Stimulated activated CD4-positive, alpha-beta T cell treated with anti-CD3 and anti-CD28 coated beads, Interleukin-2, amount 100 ng/mL, for 24 hours (primary cell): ENCODE results near the gene GAA.

Experiments used
- DNase-seq, 2 donors: peaks; one replicate each; pipeline ENCODE4 v3.0.0-alpha.2; 2020

Gene GAA

DNA sequence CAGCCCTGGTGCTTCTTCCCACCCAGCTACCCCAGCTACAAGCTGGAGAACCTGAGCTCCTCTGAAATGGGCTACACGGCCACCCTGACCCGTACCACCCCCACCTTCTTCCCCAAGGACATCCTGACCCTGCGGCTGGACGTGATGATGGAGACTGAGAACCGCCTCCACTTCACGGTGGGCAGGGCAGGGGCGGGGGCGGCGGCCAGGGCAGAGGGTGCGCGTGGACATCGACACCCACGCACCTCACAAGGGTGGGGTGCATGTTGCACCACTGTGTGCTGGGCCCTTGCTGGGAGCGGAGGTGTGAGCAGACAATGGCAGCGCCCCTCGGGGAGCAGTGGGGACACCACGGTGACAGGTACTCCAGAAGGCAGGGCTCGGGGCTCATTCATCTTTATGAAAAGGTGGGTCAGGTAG is 3.6 kb downstream of the GAA start:
- DNase-seq: no peak

DNA sequence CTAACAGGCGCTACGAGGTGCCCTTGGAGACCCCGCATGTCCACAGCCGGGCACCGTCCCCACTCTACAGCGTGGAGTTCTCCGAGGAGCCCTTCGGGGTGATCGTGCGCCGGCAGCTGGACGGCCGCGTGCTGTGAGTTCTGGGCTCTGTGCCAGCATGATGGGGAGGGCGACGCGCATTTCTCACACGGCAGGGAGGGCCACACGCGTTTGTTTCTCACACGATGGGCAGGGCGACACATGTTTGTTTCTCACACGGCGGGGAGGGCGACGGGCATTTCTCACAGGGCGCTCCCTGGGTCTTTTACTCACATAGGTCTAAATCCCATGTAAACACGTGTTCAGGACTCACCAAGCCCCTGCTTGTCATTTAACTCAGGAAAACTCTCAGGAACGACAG is 4.4 kb downstream of the GAA start:
- no peak for DNase-seq

DNA sequence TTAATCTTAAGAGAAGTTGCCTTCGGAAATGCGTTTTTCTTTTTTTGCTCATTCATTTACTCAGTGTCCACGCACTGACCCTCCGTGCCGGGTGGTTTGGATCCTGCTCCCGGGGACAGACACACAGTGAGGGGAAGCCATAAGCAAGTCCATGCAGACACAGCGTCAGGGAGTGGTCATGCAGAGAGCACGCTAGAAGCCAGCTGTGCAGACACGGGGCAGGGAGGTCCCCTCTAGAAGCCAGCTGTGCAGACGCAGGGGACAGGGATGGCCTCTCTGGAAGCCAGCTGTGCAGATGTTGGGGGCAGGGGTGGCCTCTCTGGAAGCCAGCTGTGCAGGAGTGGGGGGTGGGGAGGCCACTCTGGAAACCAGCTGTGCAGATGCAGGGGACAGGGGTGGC is 4.8 kb downstream of the GAA start:
- no peak for DNase-seq

DNA sequence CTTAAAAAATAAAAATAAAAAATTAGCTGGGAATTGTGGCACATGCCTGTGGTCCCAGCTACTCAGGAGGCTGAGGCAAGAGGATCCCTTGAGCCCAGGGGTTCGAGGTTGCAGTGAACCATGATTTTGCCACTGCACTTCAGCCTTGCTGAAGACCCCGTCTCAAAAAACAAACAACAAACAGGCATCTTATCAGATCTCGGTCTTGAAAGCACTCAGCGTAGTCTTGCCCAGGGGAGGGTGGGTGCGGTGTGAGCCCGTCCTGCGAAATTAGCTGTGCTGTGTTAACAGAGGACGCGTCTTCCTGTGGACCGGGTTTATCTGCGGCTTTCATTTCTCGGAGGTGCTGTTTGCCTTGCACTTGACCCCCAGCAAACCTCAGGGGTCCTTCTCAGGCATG is 5.4 kb downstream of the GAA start:
- DNase-seq: no peak

DNA sequence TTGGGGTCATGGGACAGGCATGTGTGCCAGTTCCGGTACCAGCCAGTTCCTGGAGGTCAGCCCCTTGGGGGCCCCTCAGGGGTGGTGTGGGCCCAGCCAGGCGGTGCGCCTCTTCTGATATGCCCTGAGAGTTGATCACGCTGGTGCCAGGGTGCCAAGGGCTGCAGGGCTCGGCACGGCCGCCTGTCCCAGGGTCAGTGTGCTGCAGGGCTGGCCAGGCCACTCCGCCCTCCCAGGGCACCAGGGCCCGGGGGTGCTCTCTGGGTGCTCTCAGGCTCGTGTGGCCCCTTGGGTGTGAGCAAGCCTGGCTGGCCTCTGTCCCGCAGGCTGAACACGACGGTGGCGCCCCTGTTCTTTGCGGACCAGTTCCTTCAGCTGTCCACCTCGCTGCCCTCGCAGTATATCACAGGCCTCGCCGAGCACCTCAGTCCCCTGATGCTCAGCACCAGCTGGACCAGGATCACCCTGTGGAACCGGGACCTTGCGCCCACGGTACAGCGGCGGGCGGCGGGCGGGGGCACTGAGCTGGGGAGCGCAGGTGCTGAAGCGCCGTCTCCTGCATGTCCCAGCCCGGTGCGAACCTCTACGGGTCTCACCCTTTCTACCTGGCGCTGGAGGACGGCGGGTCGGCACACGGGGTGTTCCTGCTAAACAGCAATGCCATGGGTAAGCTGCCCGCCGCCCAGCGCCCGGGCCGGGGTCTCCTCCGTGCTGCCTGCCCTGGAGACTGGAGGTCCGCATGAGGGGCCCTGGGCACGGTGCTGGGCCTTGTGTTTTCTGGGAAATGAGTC is 6.0 kb downstream of the GAA start:
- DNase-seq: no peak

DNA sequence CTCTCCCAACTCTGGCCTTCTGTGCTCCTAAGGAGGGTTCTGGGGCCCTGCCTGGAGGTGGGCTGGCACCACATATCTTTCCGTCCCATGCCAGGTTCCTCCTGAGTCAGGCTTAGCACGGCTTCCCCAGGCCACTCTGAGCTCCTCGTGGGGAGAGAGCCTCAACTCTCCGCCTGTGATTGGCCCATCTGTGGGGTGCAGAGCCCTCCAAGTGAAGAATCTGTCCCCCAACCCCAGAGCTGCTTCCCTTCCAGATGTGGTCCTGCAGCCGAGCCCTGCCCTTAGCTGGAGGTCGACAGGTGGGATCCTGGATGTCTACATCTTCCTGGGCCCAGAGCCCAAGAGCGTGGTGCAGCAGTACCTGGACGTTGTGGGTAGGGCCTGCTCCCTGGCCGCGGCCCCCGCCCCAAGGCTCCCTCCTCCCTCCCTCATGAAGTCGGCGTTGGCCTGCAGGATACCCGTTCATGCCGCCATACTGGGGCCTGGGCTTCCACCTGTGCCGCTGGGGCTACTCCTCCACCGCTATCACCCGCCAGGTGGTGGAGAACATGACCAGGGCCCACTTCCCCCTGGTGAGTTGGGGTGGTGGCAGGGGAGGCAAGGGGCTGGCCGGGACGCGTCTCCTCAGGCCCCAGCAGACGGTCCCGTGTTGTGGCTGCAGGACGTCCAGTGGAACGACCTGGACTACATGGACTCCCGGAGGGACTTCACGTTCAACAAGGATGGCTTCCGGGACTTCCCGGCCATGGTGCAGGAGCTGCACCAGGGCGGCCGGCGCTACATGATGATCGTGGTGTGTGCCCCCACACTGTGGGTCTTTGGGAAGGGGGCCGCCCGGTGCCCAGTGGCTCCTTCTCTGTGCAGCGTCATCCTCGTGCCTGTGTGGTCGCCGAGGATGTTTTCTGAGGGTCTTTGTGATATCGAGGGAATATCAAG is 6.9 kb downstream of the GAA start:
- no peak for DNase-seq

DNA sequence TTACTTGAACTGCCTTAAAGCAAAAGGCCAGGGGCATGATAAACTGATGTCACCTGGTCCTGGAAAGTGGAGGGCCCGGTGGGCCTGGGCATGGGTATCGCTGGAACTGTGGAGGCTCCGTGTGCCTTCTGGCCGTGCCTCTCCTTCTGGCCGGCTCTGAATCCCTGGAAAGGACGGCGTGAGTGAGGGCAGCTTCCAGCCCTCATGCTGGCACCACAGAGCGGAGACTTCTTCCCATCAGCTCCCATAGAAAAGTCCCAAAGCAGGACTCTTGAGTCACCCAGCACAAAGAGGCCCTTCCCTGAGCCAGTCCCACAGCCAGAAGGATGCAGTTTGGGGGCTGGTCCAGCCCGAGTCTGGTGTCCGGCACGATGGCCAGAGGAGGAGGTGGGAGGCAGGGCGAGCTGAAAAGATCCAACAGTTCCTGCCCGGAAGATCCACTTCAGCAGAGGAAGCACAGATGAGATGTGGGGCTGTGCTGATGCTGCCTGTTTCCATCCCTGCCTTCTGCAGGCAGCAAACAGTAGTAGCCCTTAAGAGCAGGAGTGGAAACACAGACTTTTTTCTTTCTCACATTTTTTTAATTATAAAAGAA is 7.8 kb downstream of the GAA start:
- no peak for DNase-seq

DNA sequence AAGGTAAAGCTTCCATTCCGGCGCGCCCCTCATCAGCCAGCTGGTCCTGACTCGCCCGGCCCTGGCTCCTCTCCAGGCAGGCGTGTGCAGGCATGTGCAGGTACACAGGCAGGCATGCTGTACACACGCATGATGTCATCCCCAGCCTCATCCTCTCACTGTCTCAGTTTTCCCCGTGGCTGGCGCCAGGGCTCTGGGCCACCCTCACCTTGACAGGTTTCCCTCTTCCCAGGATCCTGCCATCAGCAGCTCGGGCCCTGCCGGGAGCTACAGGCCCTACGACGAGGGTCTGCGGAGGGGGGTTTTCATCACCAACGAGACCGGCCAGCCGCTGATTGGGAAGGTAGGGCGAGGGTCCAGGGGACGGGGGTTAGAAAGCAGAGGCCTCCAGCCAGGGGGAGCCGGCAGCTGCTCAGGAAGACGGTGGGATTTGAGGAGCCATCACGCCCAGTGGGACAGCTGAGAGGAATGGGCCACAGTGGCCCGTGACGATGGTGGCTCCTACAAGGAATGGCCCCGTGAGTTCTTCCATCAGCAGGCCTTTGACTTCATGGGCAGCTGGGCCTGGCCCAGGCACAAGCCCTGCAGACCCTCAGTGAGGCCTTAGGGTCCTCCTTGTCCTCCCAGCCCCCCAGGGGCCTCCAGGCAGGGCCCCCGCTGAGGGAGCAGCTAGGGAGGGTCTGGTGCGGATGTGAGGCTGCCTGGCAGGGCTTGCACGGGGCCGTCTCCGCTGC is 8.5 kb downstream of the GAA start:
- no peak for DNase-seq

DNA sequence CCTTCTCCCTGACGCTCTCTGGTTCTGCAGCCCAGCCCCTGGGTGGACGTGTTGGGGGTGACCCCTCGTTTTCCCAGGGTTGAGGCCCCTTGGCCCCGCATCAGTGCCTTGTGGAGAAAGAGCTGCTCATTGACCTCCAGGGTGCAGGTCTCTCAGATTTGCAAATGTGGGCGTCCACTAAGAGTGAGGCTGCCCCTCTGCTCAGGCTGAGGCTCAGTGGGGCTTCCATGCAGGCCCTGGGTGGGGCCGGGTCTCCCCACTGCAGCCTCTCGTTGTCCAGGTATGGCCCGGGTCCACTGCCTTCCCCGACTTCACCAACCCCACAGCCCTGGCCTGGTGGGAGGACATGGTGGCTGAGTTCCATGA is 9.0 kb downstream of the GAA start:
- no peak for DNase-seq

DNA sequence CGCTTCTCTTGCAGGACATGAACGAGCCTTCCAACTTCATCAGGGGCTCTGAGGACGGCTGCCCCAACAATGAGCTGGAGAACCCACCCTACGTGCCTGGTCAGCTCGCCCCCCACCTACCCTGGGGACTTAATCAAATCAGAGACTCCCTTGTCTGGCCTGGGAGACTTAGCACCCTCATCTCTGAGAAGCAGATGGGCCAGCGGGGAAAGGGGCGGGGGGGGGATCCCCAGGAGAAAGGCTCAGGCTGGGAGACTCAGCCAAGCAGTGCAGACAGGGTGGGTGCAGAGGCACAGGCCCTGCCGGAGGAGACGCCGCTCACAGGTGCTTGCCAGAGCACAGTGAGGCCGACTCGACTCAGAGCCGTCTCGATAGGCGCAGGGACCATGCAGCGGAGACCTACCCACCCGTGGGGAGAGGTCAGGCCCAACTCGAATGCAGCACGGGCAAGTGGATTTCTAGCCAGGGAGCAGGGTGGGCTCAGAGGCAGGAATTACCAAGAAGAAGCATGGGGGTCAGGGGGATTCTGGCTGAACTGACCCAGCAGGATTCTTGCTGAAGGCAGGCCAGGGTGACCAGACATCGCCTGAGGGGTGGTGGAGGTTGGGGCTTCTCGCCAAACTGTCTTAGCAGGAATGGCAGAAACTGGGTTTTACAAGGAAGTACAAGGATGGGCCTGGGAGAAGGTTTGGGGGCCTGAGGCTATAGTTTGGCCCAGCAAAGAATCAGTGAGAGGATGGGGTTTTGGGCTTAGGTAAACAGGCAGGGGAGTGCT is 9.7 kb downstream of the GAA start:
- DNase-seq: no peak

DNA sequence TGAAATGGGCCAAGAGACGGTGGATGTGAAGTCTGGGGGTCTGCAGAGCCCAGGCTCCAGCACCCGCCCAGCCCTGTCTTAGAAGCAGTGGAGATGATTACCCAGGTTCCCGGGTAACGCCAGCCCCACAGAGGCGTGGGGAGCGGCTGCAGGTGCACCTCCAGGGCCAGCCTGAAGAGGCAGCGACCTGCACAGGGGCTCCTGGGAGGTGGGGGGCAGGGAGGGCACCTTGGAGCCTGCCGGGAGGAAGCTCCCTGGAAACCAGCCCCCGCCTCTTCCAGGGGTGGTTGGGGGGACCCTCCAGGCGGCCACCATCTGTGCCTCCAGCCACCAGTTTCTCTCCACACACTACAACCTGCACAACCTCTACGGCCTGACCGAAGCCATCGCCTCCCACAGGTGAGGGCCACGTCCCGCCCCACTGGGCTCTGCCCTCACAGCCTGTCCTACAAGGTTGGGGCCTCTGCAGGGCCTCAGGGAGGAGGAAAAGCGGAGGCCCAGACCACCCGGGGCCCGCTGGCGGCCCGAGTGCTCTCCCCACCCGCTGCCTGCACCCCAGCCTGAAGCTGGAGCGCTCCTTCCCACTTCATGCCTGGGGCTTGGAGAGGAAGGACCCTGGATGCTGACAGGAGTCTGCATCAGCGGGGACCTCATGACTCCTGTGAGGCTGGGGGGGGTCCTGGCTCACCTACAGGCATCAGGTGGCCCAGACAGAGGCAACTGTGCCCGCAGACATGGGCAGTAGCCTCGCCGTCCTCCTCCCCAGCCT is 10.5 kb downstream of the GAA start:
- DNase-seq: no peak

DNA sequence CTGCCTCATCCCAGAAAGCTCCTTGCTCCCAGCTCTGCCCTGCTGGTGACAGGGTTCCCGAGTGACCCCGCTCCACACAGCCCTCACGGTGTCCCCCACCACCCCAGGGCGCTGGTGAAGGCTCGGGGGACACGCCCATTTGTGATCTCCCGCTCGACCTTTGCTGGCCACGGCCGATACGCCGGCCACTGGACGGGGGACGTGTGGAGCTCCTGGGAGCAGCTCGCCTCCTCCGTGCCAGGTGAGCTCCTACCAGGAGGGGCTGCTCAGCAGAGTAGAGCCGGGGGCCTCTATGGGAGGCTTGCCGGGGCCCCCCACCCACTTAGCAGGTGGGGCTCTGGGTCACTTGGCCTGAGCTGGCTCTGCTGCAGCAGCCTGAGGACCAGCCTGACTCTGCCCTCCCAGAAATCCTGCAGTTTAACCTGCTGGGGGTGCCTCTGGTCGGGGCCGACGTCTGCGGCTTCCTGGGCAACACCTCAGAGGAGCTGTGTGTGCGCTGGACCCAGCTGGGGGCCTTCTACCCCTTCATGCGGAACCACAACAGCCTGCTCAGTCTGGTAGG is 11.2 kb downstream of the GAA start:
- no peak for DNase-seq

DNA sequence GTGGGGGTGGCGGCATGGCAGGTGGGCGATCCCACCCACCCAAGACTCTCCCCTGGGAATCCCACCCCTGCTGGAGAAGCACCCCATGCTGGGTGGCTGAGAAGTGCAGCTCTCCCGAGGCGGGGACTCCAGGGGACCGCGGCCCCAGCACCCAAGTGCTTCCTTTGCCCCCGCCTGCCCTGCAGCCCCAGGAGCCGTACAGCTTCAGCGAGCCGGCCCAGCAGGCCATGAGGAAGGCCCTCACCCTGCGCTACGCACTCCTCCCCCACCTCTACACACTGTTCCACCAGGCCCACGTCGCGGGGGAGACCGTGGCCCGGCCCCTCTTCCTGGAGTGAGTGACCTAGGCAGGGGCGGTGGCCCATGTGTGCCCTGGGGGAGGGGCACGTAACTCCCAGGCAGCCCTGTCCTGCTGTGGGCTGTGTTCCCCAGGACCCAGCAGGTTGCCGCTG is 11.7 kb downstream of the GAA start:
- DNase-seq: no peak

DNA sequence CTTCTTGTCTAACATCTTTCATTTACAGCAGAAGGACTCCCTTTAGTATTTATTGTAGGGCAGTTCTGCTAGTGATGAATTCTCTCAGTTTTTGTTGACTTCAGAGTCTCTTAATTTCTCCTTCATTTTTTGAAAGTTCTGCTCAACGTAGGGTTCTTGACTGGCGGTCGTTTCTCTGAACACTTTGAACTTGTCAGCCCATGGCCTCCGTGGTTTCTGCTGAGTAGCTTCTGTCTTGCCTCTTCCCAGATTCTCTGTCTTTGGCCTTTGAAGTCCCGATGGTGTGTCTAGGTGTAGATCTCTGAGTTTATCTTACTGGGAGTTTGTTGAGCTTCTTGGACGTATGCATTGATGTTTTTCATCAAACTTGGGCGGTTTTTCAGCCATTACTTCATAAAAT is 13.4 kb downstream of the GAA start:
- DNase-seq: no peak

DNA sequence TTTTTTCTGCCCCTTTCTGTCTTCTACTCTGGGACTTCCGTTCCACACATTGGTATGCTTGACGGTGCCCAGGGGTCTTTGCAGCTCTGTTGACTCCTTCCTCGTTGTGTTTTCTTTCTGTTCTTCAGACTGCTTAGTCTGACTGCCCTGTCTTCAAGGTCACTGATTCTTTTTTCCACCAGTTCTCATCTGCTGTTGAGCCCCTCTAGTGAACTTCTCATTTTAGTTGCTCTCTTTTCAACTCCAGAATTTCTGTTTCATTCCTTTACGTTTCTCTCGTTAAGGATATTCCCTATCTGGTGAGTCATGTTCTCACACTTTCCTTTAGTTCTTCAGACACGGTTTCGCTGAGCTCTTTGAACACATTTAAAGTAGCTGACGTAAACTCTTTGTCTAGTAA is 13.8 kb downstream of the GAA start:
- DNase-seq: no peak

DNA sequence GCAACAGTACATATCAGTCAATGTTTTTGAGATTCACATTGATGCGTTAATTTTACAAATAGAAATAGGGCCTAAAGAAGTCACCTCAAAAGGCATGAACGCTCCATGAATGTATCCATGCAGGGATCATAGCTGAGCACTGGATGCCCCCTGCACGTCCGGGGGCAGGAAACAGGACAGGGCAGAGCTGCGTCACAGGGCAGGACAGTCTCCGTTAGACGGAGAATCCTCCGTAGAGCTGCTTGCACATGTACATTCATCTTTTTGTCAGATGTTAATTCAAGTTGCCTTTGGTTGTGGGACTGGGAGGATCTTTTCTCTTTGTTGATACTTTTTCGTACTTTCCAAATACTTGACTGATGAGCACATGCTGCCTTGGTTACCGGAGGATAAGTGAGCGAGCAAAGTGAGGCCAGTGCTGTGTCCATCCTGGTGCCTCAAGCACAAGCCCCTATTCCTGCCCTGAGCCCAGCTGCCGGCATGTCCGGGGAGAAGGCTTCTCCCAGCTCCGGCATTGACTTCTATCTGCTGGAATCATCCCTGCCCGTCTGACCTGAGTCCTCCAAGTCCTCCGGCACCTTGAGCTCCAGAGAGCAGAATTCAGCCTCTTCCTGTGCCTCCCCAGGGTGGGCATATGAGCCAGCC is 15.0 kb downstream of the GAA start:
- DNase-seq: no peak

DNA sequence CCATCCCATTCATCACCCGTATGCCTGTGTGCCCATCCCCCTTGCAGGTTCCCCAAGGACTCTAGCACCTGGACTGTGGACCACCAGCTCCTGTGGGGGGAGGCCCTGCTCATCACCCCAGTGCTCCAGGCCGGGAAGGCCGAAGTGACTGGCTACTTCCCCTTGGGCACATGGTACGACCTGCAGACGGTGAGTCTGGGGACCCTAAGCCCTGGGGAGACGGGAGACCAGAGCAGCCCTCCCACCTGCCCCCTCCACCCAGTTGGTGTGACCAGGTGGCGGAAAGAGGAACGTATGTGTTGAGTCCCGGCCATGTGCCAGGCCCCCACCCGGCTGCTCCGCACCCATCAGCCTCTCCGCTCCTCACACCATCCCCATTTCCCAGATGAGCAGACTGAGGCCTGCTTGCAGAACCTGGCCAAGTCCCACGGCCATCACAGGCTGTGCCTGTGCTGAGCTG is 15.6 kb downstream of the GAA start:
- DNase-seq: no peak

DNA sequence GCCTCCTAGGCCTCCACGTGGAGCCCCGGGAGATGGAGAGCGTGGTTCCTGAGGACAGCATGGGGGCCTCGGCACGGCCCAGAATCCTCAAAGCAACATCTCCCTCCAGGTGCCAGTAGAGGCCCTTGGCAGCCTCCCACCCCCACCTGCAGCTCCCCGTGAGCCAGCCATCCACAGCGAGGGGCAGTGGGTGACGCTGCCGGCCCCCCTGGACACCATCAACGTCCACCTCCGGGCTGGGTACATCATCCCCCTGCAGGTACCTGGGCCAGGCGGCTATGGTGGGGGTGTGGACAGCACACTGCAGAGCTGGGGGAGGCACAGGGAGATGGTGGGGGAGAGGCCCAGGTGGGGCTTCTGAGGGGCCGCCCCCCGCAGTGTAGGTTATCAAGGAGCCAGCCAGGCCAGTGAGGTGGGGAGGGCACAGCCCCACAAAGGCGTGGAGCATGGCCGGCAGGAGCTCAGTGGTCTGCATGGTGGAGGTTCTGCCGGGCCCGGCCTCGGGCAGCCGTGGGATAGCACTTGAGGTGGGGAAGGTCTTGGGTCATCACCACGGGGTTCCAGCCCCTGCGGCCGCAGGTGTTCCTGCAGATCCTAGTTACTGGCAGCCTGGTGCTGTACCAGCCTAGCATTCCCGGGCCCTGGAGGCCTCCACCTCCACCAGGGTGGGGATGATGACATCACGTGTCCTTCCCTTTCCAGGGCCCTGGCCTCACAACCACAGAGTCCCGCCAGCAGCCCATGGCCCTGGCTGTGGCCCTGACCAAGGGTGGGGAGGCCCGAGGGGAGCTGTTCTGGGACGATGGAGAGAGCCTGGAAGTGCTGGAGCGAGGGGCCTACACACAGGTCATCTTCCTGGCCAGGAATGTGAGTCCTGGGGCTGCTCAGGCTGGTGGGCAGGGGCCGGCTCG is 16.4 kb downstream of the GAA start:
- DNase-seq: no peak

DNA sequence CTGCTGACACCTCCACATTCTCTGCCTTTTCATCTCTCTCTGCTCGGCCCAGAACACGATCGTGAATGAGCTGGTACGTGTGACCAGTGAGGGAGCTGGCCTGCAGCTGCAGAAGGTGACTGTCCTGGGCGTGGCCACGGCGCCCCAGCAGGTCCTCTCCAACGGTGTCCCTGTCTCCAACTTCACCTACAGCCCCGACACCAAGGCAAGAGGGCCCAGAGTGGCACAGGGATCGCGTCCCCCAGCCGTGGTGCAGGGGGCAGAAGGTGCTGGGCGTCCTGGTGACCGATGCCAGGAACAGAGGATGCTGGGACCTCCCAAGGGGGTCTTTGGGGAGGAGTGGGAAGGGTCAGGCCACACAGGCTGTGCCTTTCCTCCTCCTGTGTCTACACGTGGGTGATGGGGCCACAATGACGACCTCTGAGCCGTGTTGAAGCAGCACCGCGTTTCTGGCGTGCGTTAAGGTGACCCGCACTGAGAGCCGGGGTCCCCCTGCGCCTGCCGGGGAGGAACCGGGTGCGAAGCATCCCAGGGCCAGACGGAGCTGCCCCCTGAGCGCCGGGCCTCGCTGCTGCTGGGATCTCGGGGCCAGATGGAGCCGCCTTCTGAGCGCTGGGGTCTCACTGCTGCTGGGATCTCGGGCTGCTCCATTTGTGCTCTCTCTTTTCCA is 17.4 kb downstream of the GAA start:
- no peak for DNase-seq
